Retinal pigment epithelial cell (primary cell): ENCODE measurements around the gene C1orf174.

Experiments used
- DNase-seq: peaks from one replicate; pipeline ENCODE4 v3.0.0-alpha.2; 2010; ENCODE audit warnings: low read depth
- H3K4me3 ChIP-seq: 2 replicates; pipeline ENCODE4 v1.5.1; 2011; ENCODE audit warnings: mild to moderate bottlenecking, low read length, control low read depth, moderate library complexity
- CTCF ChIP-seq: conservative IDR thresholded peaks from 2 replicates; pipeline ENCODE4 v1.5.1; 2011; ENCODE audit warnings: low read depth, low read length, control low read depth, inconsistent platforms

Gene C1orf174

GRCh38 chr1:3865606-3866160 is 34.4 kb downstream of the C1orf174 start:
- no peak overlapping the region for H3K4me3 ChIP-seq
- no peak for DNase-seq
- TF ChIP-seq CTCF: no peak

- TF ChIP-seq CTCF: no peak
- no peak for DNase-seq
- H3K4me3 ChIP-seq: no peak overlapping the region
Observed at GRCh38 chr1:3864884-3865283, 35.2 kb downstream of the C1orf174 start.

- H3K4me3 ChIP-seq: no peak overlapping the region
- no peak for TF ChIP-seq CTCF
- no peak for DNase-seq
Observed at GRCh38 chr1:3863231-3863935, 36.7 kb downstream of the C1orf174 start.

- H3K4me3 ChIP-seq: peak overlapping the region; percentile 84
- peak; percentile 39 for TF ChIP-seq CTCF
- no peak for DNase-seq
Observed at GRCh38 chr1:3858231-3858981, 41.7 kb downstream of the C1orf174 start.

GRCh38 chr1:3857791-3858129 is 42.3 kb downstream of the C1orf174 start:
- H3K4me3 ChIP-seq: peak overlapping the region; percentile 84
- no peak for TF ChIP-seq CTCF
- DNase-seq: no peak

- peak; percentile 39 for TF ChIP-seq CTCF
- peak; percentile 77 for DNase-seq
- H3K4me3 ChIP-seq: peak within 1 kb of the TSS; percentile 84
Observed at GRCh38 chr1:3856923-3857790, 42.9 kb downstream of the C1orf174 start, which contains the start of the genes CEP104 and DFFB. CEP104 (minus strand) TSS chr1:3857211; CDS start chr1:3852407, 4,804 bp downstream. DFFB (plus strand) TSS chr1:3857476; CDS start chr1:3857604, 128 bp downstream.
